HL-60 (cell line): ENCODE data around the gene ADGRB3.

Source experiments
- DNase-seq, 2 experiments: peaks; one replicate each; pipeline ENCODE4 v3.0.0-alpha.2; 2010 to 2020; ENCODE audit warnings: low read depth in 1 of 2, low spot score in 1 of 2
- H3K27ac ChIP-seq: fragments of 250-450 bp; sonication (Bioruptor Pico); replicated peaks from 2 replicates; pipeline ENCODE4 v1.5.1; 2020; ENCODE audit warnings: mild to moderate bottlenecking, moderate library complexity
- H3K27me3 ChIP-seq: fragments of 250-450 bp; sonication (Bioruptor Pico); 2 replicates; pipeline ENCODE4 v1.5.1; 2021; ENCODE audit warnings: mild to moderate bottlenecking, moderate library complexity; ENCODE audit not compliant: insufficient read depth, poor library complexity, severe bottlenecking
- H3K4me3 ChIP-seq: replicated peaks from 2 replicates; pipeline ENCODE4 v1.5.1; 2011; ENCODE audit warnings: mild to moderate bottlenecking, control low read depth, low read length; ENCODE audit not compliant: insufficient read depth
- CTCF ChIP-seq: IDR thresholded peaks from one replicate; pipeline ENCODE4 v1.5.1; 2011; ENCODE audit warnings: low read length, control low read depth, inconsistent platforms; ENCODE audit not compliant: insufficient read depth
- GABPA ChIP-seq: IDR thresholded peaks from 2 replicates; pipeline ENCODE4 v1.6.1; 2012; ENCODE audit warnings: low read depth
- POLR2AphosphoS5 ChIP-seq: IDR thresholded peaks from 2 replicates; pipeline ENCODE4 v1.6.1; 2012; ENCODE audit warnings: low read depth
- REST ChIP-seq: IDR thresholded peaks from 2 replicates; pipeline ENCODE4 v1.6.1; 2012; ENCODE audit warnings: low read depth; ENCODE audit not compliant: insufficient replicate concordance
- SPI1 ChIP-seq: IDR thresholded peaks from 2 replicates; pipeline ENCODE4 v1.6.1; 2012; ENCODE audit warnings: low read depth, mild to moderate bottlenecking, borderline replicate concordance

The ADGRB3 gene

GRCh38 chr6:69217343-69217742 lies 582.3 kb downstream of the ADGRB3 start:
- TF ChIP-seq GABPA (no peak), SPI1 (no peak), POLR2AphosphoS5 (no peak), REST (no peak), CTCF (no peak)
- Histone ChIP-seq H3K27ac (no peak overlapping the region), H3K27me3 (no peaks in the 10 kb centered on the region), H3K4me3 (no peak overlapping the region)
- DNase-seq = no peak

GRCh38 chr6:69220375-69220774 lies 585.3 kb downstream of the ADGRB3 start:
- Histone ChIP-seq H3K4me3 (no peak overlapping the region), H3K27ac (no peak overlapping the region), H3K27me3 (no peaks in the 10 kb centered on the region)
- TF ChIP-seq REST (no peak), GABPA (no peak), SPI1 (no peak), POLR2AphosphoS5 (no peak)
- no peak for DNase-seq

GRCh38 chr6:69232008-69232407 lies 596.9 kb downstream of the ADGRB3 start:
- no peak for TF ChIP-seq GABPA
- no peak for TF ChIP-seq REST
- TF ChIP-seq SPI1 = no peak
- no peak for TF ChIP-seq CTCF
- TF ChIP-seq POLR2AphosphoS5 = no peak
- no peak for DNase-seq
- Histone ChIP-seq H3K4me3 (no peak overlapping the region), H3K27ac (no peak overlapping the region), H3K27me3 (no peaks in the 10 kb centered on the region)

GRCh38 chr6:69232496-69232895 lies 597.4 kb downstream of the ADGRB3 start:
- no peak for DNase-seq
- no peak for TF ChIP-seq POLR2AphosphoS5
- no peak for TF ChIP-seq CTCF
- no peak for TF ChIP-seq REST
- no peak for TF ChIP-seq SPI1
- no peak overlapping the region for H3K27ac ChIP-seq
- no peaks in the 10 kb centered on the region for H3K27me3 ChIP-seq
- no peak overlapping the region for H3K4me3 ChIP-seq
